Inflammatory macrophage (primary cell): Measurements from ENCODE around the gene XPNPEP2.

Experiments
- DNase-seq, 2 donors: peaks; one replicate each; pipeline ENCODE4 v3.0.0-alpha.2; 2020 to 2022

XPNPEP2 gene

DNA sequence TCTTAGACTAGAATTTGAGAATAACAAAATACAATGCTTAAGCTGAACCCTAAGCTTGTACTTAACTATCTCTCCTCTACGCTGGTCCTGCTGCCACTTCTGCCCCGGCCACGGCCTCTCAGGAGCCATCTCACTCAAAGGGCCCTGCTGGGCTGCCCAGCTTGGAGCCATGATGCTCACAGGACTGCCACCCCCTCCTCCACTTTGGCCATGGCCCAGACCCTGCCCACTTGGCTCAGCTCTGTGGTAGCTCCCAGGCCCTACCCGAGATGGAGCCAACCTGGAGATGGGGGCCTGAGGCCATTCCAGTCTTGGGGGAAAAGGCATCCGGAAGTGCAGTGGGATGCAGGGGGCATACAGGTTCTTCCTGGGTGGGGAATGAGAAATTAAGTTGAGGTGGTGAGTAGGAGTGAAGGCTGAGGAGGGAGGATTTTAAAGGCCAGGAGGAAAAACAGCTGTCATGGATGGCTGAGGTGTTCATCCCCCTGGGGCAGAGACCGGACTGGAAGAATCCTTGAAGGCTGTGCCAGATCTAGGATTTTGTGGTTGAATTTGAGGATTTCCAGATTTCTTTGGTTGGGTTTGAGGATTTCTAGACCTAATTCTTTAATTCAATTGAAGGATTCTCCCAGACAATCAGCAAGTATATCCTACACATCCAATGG lies 41.8 kb downstream of the XPNPEP2 start:
- DNase-seq = no peak

DNA sequence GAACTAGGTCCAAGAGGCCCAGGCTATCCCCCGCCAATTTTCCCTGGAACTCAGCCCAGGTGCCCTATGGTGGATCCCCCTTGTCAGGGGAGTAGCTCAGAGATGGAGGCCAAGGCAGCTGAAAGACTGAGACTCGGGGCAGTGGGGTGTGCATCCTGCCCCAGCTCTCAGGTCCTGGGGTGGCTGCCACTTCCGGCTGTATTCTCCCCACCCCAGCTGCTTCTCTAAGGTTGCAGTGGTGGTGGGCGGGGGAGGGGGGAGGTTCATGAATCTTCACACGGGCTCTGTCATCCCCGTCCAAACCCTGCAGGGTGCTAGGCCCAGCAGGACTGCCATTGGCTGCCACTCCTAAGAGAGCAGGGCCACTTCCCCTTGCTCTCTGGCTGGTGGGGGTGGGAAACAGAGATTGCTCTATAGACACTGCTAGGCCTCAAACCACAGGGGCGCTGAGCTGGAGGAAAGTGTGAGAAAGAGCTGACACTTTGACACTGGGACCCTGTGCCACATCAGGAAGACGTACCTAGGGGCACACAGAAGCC lies 42.4 kb downstream of the XPNPEP2 start:
- DNase-seq = peak; percentile 81 to 86

DNA sequence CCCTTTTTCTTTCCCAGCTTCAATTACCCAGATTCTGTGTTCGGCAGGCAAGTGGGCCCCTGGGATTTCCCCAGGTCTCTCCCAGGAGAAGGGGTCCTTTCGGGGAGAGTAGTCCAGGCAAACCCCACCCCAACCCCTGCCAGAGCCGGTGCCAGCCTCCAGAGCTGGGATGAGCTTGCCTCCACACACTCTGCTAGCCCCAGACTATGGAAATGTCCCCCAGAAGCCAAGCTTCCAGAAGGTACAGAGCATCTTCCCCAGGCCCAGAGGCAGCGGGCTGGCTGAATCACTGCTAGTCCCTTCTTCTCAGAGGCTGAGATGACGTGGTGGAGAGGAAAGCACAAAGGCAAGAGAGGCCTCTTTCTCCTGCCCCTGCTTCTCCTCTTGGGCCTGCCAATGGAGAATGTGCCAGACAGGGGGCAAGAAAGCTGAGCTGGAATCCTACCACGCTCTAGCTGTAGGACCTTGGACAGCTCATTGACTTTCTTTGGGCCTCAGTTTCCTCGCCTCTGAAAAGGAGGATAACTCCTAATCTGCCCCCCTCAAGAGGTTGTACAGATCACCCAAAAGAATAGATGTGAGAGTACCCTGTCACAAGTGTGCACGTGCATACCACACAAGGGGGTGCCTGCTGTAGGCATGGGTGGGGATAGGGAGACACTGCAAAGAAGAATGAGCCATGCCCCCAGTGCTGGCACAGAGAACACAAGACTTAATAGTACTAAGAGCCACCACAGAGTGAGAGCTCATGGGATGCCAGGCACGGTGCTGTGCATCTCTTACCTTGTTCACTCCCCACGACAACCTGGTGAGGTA lies 43.1 kb downstream of the XPNPEP2 start:
- DNase-seq = no peak

DNA sequence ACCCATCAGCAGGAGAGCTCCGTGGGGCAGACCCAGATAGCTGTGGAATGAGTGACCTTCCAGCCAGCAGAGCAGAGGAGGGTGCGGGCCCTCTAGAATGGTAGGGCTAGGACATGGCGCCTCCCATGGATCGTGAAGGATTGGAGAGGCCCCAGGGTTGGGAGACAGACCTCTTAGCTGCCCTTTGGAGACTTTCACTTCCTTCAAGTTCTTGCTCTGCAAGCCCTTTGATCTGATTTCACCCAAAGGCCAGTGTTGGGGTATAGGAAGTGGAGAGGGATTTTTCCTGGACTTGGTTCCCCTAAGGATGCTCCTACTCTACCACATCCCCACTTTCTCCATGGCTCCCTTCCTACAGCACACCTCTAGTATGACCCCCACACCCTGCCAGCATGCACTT lies 43.9 kb downstream of the XPNPEP2 start:
- peak in 1 of 2 donors; percentile 30 for DNase-seq

DNA sequence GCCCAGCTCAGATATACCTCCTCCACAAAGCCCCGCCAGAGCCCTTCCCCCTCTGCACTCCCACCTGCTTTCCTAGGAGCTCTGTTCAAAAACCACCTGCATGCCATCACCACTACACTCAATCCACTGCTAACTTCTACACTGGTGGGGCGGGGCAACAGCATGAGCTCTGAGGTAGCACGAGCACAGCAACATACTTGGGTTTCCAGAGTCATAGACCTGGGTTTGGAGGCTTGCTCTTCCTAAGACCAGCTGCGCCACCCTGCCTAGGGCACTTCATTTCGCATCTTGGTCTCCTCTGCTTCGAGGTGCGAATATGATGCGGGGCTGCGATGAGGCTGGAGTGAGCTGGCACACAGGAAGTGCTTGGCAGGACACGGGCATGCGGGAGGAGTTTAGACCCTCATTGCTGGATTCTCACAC lies 44.5 kb downstream of the XPNPEP2 start:
- DNase-seq = no peak

DNA sequence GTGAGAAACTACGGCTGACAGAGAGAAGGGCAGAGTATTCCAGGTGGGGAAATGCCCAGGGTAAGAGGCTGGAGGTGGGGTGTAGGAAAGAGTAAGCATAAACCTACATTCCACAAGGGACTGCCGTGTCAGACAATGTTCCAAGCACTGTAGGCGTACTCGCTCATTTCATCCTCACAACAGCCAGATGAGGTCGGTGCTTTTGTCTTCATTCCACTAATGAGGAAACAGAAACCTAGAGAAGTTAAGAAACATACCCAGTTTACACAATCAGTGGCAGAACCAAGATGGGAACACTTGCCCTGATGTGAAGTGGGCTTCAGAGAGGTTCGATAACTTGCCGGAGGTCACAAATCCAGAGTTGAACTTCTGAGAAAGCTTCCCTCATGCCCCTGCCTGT lies 45.6 kb downstream of the XPNPEP2 start:
- DNase-seq = peak; percentile 61 to 62

DNA sequence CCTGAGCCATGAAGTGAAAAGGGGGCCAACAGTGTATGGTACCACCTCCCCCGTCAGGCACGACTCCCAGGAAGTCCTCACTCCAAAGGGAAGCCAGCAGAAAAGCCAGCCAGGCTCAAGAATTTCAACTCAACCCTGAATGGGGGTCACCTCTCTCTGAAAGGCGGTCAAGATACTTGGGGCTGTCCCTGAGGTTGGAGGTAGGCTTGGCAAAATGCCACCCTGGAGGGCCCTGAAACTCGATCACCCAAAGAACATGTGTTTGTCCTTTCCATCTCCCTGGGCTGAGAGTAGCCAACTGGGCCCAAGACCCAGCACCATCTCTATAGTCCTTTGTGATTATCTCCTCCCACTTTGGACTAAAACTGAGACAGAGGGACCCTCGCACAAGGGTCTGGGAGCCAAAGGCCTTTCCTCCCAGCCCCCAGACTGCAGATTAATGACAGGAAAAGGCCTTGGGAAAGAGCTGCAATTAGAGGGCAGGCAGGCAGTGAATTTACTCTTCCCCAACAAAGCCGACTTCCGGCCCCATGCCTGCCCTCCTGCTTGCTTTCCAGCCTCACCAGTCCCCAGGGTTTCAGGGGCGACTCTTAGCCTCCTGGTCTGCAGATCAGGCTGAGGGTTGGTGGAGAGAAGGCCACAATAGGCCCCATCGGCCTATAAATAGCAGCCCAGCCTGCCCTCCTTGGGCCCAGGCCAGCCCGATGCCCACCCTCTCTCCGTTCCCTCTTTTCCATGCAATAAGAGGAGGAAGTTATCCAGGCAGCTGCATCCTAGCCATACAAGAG lies 46.6 kb downstream of the XPNPEP2 start:
- DNase-seq = no peak

DNA sequence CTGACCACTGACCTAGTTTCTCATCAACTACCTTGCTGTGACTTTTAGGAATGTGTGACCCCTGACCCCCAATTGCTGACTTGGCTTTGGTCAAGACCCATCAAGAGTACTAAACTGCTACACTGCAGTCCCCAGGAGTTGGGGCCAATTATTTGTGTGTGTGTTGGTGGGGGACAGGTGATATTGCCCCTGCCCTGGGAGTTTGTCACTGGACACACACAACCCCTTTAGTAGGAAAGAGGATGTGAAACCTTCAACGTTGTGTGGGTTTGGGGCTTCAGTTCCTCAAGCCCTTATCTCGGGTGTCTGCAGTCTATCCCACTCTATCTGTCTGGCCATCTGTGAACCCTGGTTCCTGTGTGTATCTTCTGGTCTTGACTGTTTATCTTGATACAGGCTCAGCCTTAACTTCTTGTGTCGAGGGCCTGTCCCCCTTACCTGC lies 47.5 kb downstream of the XPNPEP2 start:
- DNase-seq = peak; percentile 33 to 69

DNA sequence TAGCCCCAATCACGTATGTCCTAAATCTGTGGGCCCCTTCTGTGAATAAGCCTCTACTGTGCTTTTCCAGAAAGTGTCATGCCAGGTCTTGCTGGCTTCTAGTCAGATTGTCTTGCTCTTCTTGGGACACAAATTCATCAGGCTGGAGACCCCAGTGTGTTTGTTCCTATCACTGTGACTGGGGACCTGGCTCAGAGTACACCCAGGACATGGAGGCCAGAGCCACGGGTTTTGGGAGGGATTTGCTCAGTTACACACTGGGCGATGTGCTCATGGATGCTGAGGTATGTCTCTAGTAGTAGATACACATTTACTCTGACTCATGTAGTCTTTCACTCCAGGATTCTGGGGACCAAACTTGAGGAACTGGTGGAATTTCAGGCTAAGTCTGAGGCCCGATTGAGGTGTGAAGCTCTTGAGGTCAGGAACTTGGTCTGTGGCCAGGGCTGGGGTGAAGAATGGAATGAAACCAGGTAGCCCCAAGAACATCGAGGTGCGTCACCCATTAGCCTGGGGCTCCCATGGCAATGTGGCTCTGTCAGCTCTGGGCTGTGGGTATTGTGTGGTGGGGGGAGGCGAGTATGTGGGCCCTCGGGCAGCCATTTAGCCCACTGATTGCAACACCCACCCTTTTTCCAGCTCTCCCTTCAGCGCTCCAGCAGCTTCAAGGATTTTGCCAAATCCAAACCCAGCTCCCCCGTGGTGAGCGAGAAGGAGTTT lies 48.7 kb downstream of the XPNPEP2 start:
- DNase-seq = no peak

DNA sequence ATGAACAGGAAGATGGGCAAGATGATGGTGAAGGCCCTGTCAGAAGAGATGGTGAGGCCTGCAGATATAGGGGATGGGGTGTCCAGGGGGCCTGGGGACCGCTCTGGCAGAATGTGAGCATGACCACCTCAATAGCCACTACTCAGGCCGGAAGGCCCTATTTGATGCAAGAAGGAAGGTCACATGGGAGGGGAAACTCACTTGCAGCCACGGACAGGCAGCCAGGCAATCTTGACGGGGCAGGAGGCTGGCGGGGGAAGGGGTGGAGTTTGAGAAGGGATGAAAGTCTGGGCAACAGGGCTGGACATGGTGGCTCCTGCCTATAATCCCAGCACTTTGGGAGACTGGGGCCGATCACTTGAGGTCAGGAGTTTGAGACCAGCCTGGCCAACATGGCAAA lies 49.7 kb downstream of the XPNPEP2 start:
- no peak for DNase-seq

DNA sequence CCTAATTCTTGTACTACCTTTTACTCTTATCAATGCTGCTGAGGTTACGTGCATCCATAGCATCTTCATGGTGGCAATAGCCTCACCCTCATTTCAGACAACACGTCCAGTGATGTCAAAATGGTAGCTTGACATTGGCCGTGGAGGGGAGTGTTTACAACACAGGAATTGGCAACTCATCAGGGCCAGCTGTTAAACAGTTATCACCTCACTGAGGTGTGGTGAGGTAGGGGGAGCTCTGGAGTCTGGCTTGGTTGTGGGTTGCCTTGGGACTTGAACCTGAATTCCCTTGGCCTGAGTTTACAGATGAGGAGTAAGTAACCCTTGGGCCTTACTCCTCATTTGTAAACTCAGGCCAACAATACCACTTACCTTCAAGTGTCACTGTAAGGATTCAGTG lies 51.4 kb downstream of the XPNPEP2 start:
- DNase-seq = no peak

DNA sequence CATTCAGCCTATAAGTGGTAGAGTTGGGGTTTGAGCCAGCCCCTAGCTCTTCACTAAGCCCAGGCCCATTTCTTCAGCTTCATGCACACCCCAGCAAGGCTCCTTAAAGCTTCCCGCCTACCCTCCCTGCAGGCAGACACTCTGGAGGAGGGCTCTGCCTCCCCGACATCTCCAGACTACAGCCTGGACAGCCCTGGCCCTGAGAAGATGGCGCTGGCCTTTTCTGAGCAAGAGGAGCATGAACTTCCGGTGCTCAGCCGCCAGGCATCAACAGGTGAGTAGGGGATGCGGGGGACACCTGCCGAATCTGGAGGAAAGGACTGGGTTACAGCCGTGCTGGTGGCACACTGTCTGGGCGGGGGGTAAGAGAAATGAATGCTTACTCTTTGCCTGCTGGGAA lies 52.0 kb downstream of the XPNPEP2 start:
- DNase-seq = no peak

DNA sequence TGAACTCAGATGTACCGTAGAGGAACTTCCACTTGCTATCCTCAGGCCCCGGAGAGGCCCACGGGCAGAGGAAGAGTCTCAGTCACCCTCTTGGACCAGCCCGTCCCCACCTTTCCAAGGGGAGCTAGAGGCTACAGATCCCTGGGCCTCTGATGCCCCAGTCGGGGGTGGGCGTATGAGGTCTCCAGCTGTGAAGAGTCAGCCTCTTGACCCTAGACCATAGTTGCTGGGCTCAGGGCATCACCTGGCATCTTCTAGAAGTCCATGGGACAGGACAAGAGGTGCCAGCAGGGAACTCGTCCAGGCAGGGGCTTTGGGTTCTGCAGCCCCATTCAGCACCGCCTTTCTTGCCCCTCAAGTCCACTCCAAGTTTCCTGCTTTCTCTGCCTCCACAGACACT lies 52.6 kb downstream of the XPNPEP2 start:
- no peak for DNase-seq

DNA sequence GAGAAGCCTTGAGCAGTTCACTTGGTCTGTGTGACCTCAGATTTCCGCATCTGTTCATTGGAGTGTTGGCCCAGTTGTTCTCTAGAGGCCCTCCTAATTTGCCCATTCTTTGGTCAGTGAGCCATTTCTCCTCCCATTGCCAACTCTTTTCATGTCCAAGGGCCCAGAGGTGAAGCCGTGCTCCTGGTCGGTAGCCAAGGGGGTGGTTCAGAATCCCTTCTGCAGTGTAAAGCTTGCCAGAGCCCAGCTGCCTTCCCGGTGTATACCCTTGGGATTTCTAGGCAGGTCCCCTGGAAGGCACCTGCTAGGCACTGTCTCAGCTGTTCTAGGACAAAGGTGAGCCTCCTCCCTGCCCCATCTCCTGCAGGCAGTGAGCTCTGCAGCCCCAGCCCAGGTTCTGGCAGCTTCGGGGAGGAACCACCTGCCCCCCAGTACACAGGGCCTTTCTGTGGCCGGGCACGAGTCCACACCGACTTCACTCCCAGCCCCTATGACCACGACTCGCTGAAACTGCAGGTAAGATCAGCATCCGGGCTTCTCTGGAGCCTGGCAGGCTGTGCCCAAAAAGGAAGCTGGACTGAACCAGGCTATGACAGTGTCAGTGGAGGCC lies 53.3 kb downstream of the XPNPEP2 start:
- no peak for DNase-seq

DNA sequence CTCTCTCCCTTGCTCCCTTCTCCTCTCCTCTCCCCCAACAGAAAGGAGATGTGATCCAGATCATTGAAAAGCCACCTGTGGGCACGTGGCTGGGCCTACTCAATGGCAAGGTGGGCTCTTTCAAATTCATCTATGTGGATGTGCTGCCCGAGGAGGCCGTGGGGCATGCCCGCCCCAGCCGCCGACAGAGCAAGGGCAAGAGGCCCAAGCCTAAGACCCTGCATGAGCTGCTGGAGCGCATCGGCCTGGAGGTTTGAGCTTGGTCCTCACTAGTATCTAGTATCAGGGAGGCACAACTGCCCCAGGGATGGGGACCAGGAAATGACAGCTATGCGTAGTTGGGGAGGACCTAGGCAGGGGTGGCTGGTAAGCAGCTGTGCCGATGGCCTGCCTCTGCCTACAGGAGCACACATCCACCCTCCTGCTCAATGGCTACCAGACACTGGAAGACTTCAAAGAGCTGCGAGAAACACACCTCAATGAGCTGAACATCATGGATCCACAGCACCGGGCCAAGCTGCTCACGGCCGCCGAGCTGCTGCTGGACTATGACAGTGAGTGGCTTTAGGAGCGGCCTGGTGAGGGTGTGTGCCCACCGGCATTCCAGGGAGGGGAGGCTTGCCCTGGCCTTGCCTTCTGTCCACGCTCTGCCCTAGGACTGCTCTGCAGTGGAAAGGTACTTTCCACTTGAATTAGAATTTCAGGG lies 54.0 kb downstream of the XPNPEP2 start:
- no peak for DNase-seq

DNA sequence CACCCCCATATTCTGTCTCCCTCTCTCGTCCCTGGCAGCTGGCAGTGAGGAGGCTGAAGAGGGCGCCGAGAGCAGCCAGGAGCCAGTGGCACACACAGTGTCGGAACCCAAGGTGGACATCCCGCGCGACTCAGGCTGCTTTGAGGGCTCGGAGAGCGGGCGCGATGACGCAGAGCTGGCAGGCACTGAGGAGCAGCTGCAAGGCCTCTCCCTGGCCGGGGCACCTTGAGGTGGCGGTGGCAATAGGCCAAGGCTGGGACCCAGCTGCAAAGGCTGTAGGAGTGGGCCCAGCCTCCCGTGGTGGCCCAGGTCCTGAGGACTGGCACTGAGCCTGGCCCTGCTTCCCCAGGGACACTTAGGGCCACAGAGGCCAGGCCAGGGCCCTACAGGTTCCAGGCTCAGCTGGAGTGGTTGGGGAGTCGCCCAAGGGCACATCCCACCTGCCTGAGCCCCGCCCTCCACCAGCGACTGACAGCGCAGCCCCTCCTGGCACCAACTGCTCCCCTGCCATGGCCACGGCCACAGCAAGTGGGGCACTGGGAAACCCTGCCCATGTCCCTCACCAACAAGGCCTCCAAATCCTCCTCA lies 54.9 kb downstream of the XPNPEP2 start:
- no peak for DNase-seq

DNA sequence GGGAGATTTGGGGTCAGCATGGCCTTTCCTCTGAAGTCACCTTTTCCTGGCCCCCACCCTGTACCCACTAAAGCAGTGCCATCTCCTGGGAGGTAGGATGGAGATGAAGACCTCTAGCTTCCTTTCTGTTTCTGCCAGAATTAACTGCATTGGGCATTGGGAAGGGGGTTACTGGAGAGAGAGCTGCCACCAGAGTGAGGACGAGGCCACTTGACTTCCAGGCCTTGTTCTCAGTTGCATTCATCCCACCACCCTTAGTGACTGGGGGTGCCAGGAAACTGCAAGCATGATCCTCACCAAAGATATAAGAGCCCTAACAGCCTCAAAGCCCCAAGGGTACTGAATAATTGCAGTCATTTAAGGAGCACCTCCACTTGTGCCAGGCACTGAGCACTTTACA lies 56.8 kb downstream of the XPNPEP2 start:
- DNase-seq = no peak

DNA sequence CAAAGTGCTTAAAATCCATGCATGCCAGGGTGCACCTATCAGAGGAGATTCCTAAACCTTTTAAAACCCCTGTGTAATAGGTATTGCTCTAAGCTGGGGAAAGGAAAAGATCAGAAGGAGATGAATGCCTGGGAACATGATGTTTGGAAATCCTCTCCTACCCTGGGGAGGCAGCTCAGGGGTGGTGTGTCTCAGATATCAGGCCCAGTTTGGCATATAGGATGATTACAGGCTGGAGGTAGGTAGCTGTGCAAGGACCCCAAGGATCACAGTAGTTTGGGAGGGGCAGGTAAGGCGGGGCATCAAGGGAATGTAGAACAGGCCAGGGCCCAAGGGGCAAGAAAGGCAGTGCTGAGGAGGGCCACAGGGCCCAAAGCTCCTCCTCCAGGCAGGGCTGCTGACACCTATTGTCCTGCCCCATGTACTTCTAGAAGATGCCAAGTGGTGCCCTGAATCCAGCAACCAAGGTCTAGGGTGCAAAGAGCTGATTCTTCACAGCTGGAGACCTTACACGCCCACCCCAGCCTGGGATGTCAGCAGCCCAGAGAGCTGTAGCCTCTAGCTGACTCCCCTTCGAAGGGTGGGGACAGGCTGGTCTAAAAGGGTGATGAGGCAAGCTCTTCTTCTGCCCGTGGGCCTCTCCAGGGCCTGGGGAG lies 58.6 kb downstream of the XPNPEP2 start:
- no peak for DNase-seq

DNA sequence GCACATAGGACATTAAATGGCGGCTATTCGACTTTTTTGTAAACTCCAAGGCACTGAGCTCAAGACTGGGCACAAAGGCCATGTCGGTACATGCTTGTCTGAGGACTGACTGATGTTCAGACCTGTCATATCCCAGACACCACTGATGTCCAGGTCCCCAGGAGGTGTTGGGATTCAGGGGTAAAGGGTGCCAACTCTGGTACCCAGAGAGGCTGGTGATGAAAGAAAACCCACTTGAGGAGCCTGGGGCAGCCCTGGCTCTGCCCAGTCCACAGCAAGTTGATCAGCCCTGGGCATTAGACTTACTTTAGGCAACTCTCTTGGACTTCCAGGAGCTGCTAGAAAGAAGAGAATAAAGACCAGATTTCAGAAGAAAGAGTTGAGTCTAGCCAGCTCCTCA lies 59.7 kb downstream of the XPNPEP2 start:
- DNase-seq = no peak

DNA sequence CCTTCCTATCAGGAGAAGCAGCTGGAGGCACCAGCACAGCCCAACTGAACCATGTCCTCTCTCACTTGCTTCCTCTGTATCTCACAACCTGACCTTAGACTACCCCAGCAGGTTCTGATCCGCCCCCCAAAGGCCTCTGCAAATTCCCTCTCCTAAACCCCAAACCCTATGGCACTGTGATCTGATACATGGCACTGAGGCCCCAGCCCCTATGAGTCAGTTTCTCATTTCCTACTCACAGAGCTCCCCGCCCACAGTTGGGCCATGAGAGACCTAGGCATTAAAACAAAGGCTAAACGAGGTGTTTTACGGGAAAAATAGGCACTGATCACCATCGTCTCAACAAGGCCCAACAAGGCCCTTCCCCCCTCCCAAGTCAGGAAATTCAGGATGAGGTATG lies 60.1 kb downstream of the XPNPEP2 start:
- peak; percentile 17 to 50 for DNase-seq
